ENCODE data around the gene ARHGAP33. TPM values are rescaled to one million over a fixed set of nuclear protein-coding genes. Genes with fewer than 3 reads are reported as not detected.
"Not testable (repeated sequence)": the region's sequence is repeated elsewhere in the genome, so short reads cannot be mapped to it uniquely, and the experiment has no call there.

ARHGAP33 gene
- total RNA-seq, 2 donors from 2014 or later = 13.2 to 38.1 TPM

- Histone ChIP-seq H3K9me3 (no peaks in the 10 kb centered on the region), H3K27ac (no peak overlapping the region), H3K36me3 (no peaks in the 10 kb centered on the region), H3K27me3 (replicated peaks; ENCODE audit: insufficient read depth) (peaks cover 12% of the 10 kb centered on the region), H3K4me1 (replicated peaks) (peaks cover 2% of the 10 kb centered on the region), H3K4me3 (no peak overlapping the region)
- intact Hi-C loops (cut with DNase I) = no loop called here
- WGBS = 75% methylated on average over 7 of the region's 7 CpGs
- no peak for DNase-seq (ENCODE audit: low spot score)
- TF ChIP-seq, protein P1, sequence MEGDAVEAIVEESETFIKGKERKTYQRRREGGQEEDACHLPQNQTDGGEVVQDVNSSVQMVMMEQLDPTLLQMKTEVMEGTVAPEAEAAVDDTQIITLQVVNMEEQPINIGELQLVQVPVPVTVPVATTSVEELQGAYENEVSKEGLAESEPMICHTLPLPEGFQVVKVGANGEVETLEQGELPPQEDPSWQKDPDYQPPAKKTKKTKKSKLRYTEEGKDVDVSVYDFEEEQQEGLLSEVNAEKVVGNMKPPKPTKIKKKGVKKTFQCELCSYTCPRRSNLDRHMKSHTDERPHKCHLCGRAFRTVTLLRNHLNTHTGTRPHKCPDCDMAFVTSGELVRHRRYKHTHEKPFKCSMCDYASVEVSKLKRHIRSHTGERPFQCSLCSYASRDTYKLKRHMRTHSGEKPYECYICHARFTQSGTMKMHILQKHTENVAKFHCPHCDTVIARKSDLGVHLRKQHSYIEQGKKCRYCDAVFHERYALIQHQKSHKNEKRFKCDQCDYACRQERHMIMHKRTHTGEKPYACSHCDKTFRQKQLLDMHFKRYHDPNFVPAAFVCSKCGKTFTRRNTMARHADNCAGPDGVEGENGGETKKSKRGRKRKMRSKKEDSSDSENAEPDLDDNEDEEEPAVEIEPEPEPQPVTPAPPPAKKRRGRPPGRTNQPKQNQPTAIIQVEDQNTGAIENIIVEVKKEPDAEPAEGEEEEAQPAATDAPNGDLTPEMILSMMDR (IDR thresholded peaks at IDR 0.05) = no peak
- TF ChIP-seq POLR2A (IDR thresholded peaks at IDR 0.05) = no peak
- TF ChIP-seq POLR2AphosphoS5 (IDR thresholded peaks at IDR 0.05) = no peak
These were observed 18.2 kb downstream of the ARHGAP33 start for GRCh38 chr19:35793381-35794165.

- DNase-seq (ENCODE audit: low spot score); H3K4me3 ChIP-seq; H3K9me3 ChIP-seq; H3K4me1 ChIP-seq (replicated peaks); H3K36me3 ChIP-seq; intact Hi-C loops (cut with DNase I); H3K27ac ChIP-seq: not testable (repeated sequence)
- peaks cover 12% of the 10 kb centered on the region for H3K27me3 ChIP-seq (replicated peaks; ENCODE audit: insufficient read depth)
- 92% methylated on average over 1 of the region's 1 CpG for WGBS
These were observed 20.2 kb downstream of the ARHGAP33 start for GRCh38 chr19:35795564-35795963.

DNA sequence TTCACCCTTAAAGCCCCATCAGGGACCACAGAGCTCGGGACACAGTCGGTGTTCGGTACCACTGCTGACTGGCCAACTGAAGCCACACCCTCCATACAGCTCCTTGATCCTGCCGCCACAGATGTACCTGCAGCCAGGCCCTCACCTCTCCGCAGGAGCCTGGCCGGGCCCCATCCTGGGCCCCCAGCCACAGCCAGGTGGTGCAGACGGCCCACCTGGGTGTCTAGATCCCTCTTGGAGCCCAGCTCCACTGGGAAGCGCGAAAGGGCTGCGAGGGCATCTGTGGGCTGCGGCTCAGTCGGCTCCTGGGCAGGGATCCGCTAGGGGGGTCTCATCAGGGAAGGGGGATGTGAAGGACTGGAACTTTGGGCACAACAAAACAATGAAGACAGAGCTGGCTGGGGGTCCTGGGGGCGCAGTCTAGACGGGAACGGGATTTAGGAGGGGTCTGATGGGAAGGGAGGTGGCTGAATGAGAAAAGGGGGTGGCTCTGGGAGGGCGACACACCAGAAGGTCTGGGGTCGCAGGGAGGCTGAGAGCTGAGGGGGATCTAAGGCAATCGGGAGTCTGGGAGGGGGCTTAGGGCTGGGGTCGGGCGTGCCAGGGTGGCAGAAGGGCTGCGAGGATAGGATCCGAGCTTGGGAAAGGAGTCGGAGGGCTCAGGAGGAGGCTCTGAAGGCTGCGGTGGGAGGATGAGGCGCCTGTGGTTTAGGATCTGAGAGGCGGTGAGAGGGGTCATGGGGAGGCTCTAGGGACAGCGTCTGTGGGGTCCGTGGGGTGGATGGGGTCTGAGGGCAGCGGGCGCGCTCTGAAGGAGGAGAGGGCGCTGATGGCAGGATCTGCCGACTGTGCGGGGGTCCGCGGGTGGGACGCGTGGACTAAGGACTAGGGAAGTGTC lies 21.5 kb downstream of the ARHGAP33 start:
- intact Hi-C loops (cut with DNase I) = no loop called here

DNA sequence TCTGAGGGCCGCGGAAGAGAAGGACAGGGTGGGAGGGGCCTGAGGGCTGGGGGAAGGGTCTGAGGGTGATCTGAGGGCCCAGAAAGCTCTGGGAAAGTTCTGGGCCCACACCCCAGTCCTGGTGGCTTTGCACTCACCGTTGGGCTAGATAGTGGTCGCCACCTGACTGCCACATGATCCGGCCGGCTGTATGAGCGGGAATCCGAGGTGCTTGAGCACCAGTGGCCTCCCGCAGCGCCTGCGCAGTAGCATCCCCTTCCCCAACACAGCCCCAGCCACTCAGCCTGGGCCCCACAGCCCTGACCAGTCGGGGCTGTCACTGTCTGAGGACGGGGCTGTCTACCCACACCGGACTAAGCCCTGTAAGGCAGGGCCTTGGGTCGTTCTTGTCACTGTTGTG lies 22.3 kb downstream of the ARHGAP33 start:
- Histone ChIP-seq H3K27me3 (replicated peaks; ENCODE audit: insufficient read depth) (peaks cover 12% of the 10 kb centered on the region), H3K4me1 (replicated peaks) (peaks cover 2% of the 10 kb centered on the region), H3K27ac (no peak overlapping the region), H3K36me3 (no peaks in the 10 kb centered on the region), H3K9me3 (no peaks in the 10 kb centered on the region), H3K4me3 (no peak overlapping the region)
- WGBS = 5% methylated on average over 15 of the region's 15 CpGs
- TF ChIP-seq, protein P1 (IDR thresholded peaks at IDR 0.05) = no peak
- TF ChIP-seq POLR2A (IDR thresholded peaks at IDR 0.05) (no peak), POLR2AphosphoS5 (IDR thresholded peaks at IDR 0.05) (no peak)
- no peak for DNase-seq (ENCODE audit: low spot score)
- intact Hi-C loops (cut with DNase I) = no loop called here

More for the DNA sequence above, 21.5 kb downstream of the ARHGAP33 start:
- WGBS = 12% methylated on average over 38 of the region's 39 CpGs
- Histone ChIP-seq H3K27ac (no peak overlapping the region), H3K36me3 (no peaks in the 10 kb centered on the region), H3K27me3 (replicated peaks; ENCODE audit: insufficient read depth) (peaks cover 12% of the 10 kb centered on the region), H3K9me3 (no peaks in the 10 kb centered on the region), H3K4me1 (replicated peaks) (peaks cover 2% of the 10 kb centered on the region), H3K4me3 (no peak overlapping the region)
- DNase-seq (ENCODE audit: low spot score) = no peak
- TF ChIP-seq POLR2AphosphoS5 (IDR thresholded peaks at IDR 0.05) (no peak), POLR2A (IDR thresholded peaks at IDR 0.05) (no peak)
- TF ChIP-seq, protein P1 (IDR thresholded peaks at IDR 0.05) = no peak

GRCh38 chr19:35801828-35802227 lies 26.5 kb downstream of the ARHGAP33 start:
- TF ChIP-seq POLR2A (IDR thresholded peaks at IDR 0.05) = no peak
- TF ChIP-seq, protein P1 (IDR thresholded peaks at IDR 0.05) = no peak
- no peak overlapping the region for H3K27ac ChIP-seq
- H3K36me3 ChIP-seq = no peaks in the 10 kb centered on the region
- peaks cover 2% of the 10 kb centered on the region for H3K4me1 ChIP-seq (replicated peaks)
- H3K9me3 ChIP-seq = no peaks in the 10 kb centered on the region
- intact Hi-C loops (cut with DNase I) = no loop called here
- WGBS = 66% methylated on average over 3 of the region's 3 CpGs
- H3K27me3 ChIP-seq (replicated peaks; ENCODE audit: insufficient read depth) = peaks cover 7% of the 10 kb centered on the region
- DNase-seq (ENCODE audit: low spot score) = no peak
- no peak overlapping the region for H3K4me3 ChIP-seq

All from prostate gland (tissue), 2 donors.